CD4-positive, alpha-beta T cell treated with Interleukin-17A for 1 hour (primary cell): ENCODE data around the gene INPP5D.
A peak's percentile ranks its signal among the peaks of the same experiment; 100 is the strongest.
"Not testable (repeated sequence)": the region's sequence is repeated elsewhere in the genome, so short reads cannot be mapped to it uniquely, and the experiment has no call there.

Experiments
- DNase-seq: peaks from one replicate; pipeline ENCODE4 v3.0.0-alpha.2; 2020

INPP5D gene

DNA sequence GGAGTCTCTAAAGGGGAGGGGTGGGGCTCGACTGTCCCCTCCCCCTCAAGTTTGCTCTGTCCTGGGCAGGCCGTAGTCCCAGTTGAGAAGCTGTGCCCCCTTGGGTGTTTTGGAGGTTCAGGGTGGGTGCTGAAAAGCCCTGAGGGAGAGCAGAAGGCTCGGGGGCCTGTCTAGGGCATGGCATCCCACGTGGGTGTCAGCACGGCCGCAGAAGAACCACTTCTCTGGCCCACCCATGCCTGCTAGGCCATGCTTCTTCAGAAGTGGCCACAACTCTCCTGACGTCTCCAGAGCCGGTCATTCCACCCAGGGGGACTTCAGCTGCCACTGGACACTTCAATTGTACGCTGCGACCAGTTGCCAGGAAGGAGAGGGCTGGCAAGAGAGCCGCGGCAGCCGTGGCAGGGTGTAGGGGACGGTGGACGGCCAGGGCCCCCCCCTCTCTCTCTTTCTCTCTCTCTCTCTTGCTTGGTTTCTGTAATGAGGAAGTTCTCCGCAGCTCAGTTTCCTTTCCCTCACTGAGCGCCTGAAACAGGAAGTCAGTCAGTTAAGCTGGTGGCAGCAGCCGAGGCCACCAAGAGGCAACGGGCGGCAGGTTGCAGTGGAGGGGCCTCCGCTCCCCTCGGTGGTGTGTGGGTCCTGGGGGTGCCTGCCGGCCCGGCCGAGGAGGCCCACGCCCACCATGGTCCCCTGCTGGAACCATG is at the start of gene INPP5D:
Gene INPP5D, plus strand, starts transcription at position 546 of the 704 bp plus-strand sequence. Its CDS starts 137 bp downstream, at position 683.
- DNase-seq = peak; percentile 86

DNA sequence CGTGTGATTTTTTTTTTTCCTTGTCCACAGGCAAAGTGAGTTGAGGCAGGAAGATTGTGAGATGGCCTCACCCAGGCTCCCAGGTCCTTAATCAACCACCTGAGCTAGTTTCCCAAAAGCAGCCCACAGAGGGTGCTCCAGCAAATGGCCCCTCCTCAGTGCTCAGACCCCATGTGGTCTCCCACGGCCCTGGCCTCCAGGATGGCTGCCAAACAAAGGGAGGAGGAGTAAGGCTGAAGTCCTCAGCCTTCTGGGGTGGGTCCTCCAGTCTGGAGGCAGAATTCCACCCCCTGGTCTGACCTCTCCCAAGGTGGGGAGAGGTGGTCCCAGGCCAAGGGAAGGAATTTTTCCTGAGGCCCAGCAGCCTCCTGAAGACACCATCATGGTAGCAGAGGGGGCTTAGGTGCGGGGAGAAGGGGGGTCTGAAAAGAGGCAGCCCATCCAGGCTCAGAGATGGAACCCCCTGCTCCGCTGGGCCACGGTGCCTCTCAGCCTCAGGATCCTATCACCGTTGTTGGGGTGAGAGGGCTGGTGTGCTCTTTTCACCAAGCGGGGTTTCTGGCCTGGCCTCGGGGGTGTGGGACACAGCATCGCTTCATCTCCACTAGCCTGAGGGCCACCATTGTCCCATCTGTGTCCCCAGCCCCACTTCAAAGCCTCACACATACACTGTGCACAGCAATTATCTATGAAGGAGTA is 49.4 kb upstream of the INPP5D start:
- DNase-seq = no peak

DNA sequence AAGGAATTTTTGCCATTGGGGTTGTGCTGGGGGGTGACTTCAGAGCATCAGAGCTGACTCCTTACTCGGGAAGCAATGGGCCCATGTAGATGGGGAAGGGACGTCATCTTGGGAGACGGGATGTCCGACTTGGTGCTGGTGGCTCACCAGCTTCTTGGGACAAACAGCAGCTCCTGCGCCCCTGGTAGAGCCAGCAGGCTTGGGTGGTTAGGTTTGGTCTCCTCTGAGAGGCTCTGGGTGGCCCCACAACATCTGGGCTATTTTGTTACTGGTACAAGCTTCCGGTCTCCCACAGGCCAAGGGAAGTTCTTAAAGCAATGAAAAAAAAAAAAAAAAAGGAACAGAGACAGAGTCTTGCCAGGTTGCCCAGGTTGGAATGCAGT is 48.9 kb upstream of the INPP5D start:
- no peak for DNase-seq

DNA sequence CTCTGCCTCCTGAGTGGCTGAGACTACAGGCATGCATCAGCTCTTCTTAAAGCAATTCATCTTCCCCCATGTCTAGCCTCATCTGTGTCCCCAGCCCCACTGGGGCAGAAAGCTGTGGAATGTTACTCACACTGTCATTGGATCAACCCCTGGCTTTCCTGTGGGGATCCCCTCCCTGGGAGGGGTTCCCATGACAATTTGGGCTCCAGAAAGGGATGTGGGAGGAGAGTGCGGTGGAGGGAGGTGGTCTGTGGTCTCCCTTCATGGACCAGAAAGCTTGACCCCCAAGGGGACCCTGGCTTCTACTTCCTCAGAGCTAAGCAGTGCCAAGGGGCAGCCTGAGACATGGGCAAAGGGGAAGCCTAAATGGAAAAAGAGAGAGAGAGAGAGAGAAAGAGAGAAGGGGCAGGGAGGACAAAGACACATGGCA is 48.4 kb upstream of the INPP5D start:
- DNase-seq = no peak

DNA sequence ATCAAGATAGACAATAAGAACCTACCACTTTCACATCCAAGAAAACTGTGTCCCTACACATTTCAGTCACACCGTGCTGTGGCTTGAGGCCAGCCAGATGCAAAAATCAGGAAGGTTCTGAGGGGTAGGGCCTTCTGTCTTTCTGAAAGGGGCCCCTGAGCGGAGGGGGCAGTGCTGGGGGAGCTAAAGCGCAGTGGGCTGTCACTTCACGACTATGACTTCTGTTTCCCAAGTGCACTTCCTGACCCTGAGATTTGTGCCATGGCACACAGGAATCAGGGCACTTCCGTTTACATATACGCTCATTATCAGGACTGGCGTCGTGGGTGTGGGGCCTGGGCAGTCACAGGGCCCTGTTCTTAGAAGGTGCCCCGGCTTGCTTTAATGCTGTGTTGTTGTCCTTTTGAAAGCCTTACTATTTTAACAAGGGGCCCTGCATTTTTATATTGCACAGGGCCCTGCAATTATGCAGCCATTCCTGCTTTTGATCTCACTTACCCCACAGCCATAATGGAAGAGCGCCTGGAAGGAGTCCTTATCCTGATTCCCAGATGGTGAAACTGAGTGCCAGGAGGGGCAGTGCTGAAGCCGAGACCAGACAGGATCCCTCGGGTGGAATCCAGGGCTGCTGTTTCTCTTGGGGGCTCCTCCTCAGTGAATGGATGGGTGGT is 47.7 kb upstream of the INPP5D start:
- DNase-seq = no peak

DNA sequence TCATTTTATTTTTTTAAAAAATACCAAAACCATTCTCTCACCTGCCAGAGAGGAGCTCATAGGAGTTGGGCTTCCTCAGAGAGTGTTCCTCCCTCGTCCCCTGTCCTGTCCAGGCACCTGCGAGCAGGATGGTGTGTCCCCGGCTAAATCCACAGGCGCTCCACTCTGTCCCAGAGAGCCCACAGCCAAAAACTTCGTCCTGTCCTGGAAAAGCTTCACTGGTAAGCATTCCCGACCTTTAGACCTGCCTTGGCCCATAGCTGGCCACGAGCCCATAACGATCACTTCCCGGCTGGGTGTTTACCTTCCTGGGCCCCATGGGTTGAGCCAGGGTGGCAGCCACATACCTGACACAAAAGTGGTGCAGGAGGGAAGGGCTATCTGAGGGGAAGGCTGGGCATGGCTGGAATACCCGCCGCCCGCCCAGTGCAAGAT is 47.1 kb upstream of the INPP5D start, which contains the start of gene NGEF:
Gene NGEF, minus strand, starts transcription at position 230 of the 435 bp plus-strand sequence. CDS start 38,366 bp downstream, outside the sequence.
- DNase-seq = no peak

DNA sequence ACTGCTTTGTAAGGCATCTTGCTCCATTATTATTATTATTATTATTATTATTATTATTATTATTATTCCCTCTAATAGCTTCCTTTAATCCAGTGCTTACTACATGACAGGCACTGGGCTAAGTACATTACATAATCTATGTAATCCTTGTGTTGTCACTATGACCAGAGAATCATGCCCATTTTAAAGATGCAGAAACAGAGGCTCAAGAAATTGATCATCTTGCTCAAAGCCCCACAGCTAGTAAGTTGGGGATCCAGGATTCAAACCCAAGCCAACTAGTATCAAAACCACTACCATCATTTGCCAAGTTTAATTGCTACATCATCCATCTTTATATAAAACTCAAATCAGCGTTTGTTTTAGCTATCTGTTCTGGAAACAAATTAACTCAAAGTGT is 46.5 kb upstream of the INPP5D start:
- no peak for DNase-seq

DNA sequence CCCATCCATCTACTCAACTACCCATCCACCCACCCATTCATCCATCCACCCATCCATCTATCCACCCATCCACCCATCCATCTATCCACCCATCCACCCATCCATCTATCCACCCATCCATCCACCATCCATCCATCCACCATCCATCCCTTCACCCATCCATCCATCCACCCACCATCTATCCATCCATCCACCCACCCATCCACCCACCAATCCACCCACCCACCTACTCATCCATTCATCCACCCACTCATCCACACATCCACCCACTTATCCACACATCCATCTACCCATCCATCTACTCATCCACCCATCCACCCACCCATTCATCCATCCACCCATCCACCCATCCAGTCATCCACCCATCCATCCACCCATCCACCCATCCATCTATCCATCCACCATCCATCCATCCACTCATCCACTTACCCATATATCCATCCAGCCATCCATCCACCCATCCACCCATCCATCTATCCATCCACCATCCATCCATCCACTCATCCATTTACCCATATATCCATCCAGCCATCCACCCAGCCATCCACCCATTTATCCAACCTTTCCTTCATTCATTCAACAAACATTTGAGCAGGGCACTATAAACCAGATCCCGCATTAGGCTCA is 45.0 kb upstream of the INPP5D start:
- DNase-seq = no peak

DNA sequence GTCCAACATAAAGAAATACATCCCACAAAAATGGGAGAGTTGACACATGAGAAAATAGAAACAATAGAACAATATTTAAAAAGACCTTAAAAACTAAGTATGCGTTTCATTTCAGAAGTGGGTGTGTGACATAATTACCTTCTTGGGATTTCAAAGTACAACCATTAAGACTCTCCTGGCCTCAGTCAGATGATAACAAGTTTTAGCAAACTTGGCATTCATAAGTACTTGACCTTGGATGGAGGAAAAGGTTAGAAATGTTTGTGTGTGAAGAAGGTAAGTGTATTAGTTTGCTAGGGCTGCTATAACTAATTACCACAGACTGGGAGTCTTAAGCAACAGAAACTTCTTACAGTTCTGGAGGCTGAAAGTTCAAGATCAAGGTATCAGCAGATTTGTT is 42.2 kb upstream of the INPP5D start:
- no peak for DNase-seq

DNA sequence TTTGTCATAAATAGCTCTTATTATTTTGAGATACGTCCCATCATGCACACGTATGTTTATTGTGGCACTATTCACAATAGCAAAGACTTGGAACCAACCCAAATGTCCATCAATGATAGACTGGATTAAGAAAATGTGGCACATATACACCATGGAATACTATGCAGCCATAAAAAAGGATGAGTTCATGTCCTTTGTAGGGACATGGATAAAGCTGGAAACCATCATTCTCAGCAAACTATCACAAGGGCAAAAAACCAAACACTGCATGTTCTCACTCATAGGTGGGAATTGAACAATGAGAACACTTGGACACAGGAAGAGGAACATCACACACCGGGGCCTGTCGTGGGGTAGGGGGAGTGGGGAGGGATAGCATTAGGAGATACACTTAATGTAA is 40.5 kb upstream of the INPP5D start:
- DNase-seq = not testable (repeated sequence)

DNA sequence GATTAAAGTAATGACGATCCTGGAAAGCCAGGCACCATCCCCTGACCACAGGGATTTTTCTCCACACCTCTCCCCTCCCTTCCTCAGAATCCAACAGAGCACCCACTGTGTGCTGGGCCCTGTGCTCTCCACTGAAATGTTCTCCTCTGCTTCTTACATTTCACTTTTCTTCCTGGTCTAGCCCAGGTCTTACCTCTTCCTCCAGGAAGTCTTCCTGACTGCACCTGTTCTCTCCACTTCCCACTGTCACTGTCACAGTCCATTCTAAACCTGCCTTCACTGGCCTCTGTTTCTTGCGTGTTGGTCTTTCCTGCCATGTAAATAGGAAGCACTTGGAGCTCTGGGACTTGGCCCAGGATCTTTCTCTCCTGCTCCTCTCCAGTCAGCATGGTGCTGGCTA is 39.7 kb upstream of the INPP5D start:
- DNase-seq = no peak

DNA sequence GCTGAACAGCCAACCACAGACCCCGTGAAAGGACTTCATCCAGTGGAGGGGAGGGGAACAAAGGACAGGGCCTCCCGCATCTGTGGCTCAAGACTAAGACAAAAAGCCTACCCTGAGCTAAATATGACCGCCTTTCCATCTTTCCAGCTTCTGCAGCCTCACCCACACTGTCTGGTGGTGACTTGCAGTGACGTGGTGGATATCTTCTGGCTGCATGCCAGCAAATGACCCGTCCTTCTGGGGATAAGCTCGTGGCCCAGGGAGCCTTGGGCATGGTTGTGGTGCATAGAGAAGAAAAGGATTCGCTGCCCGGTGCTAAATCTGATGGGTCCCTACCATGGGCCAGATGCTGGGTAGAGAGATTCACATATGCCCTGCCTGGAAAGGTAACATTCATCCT is 38.4 kb upstream of the INPP5D start:
- DNase-seq = no peak

DNA sequence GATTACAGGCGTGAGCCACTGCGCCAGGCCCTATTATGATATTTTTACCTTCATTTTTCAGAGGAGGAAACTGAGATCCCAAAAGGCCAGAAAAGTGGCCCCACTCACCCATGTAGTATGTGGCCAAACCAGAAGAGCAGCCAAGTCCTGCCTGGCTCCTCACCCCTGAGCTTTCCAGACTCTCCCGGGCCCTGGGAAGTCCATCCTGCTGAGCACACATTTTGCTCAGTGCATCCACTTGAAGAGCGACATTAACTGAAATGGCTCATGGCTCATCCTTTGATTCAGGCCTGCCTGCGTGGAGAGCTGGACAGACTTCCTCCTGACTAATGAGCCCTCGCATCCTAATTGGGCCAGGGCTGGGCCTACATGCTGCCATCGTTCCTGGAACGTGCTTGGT is 37.6 kb upstream of the INPP5D start:
- DNase-seq = no peak

DNA sequence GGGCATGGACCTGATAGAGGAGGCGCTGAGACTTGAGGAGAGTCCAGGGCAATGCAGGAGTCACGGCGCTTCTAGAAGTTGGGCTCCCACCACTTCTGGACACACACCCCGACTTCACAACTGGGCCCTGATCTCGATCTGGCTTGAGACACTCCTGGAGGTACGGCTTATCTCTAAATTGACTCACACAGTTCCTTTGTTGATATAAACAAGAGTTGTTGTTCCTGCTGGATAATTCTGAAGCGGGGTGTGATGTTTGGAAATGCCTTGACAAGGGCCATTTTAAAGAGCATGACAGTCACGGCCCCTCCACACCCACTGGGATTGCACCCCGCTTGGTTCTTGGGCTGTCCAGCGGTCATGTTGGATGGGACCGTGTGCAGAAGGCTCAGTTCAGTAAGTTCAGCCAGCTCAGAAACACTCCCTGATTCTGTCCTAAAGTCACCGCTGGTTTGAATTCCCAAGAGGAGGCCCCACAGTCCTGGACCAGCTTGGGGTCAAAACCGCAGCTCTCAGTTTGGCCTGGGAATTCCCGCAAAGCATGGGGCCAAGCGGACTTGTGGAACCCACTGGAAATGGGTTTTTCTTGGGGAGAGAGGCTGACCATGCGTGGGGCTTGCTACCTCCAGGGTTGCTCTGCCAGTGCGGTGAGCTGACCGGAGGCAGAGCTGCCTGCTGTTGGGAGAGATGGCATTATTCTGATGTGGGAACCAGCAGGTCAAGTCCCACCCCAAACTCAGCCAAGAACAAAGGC is 37.0 kb upstream of the INPP5D start:
- no peak for DNase-seq

DNA sequence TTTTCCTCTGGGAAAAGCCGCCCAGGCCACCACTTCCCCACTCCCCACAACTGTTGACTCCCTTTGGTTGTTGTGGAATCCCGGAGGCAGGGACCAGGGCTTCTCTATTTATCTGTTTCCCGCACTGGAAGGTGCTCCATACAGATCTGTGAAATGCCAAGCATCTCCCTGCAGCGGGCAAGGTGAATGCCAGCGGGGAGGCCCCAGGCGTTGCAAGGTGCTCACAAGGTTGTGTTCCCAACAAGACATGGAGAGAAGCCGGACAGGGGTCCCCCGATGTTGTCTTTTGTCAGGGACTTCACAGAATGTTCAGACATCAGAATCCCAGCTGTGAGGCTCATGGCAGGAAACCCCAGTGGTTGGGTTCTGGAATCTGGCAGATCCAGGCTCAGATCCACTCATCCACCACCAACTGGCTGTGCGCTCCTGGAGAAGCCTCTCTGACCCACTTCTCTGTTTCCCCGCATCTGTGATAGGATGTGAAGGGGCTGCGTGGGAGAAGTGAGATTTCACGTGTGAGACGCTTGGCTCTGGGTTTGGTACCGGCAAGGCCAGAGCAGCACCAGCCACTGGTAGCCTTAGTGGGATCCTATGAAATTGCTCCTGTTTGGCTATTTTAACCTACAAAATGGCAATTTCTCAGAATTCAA is 36.3 kb upstream of the INPP5D start:
- no peak for DNase-seq

DNA sequence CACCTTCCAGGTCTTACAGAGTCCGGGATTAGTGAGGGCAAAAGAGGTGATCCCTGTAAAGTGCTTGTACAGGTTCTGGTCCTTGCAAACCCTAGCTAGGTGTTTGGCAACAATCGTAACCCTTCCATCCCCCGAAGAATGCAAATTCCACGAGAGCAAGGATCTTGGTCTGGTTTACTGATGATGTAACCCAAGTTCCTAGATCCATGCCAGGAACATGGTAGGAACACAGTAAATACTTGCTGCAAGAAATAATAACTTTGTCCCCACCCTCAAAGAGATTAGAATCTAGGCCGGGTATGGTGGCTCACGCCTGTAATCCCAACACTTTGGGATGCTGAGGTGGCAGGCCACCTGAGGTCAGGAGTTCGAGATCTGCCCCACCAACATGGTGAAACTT is 34.4 kb upstream of the INPP5D start:
- no peak for DNase-seq

DNA sequence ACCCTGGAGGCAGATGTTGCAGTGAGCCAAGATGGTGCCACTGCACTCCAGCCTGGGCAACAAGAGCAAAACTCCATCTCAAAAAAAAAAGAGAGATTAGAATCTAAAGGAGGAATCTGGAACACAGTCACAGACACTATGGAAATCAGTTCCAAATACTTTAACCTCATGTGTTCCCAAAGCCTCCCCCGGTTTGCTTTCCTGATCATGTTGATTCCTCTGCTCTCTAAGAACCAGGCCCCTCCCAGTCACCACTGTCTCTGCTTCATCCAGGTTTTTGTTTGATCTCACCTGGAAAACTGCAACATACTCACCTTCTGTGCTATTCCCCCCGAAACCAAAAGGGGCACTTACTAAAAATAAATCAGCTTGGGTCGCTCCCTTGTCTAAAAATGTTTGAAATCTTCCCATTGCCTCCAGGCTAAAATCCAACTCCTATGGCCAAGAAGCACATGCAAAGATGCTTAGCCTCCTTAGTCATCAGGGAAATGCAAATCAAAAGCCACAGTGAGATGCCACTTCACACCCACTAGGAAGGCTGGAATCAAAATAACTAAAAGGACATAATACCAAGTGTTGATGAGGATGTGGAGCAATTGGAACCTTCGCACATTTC is 33.8 kb upstream of the INPP5D start:
- DNase-seq = no peak

DNA sequence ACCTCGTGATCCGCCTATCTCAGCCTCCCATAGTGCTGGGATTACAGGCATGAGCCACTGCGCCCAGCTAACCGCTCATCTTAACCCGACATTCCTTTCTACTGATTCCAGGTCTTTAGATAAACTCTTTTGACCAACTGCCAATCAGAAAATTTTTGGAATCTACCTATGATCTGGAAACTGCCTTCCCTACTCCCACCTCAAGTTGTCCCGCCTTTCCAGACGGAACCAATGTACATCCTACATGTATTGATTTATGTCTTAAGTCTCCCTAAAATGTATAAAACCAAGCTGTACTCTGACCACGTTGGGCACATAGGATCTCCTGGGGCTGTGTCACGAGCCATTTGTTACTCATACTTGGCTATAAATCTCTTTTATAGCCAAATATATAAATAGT is 30.8 kb upstream of the INPP5D start:
- DNase-seq = no peak

DNA sequence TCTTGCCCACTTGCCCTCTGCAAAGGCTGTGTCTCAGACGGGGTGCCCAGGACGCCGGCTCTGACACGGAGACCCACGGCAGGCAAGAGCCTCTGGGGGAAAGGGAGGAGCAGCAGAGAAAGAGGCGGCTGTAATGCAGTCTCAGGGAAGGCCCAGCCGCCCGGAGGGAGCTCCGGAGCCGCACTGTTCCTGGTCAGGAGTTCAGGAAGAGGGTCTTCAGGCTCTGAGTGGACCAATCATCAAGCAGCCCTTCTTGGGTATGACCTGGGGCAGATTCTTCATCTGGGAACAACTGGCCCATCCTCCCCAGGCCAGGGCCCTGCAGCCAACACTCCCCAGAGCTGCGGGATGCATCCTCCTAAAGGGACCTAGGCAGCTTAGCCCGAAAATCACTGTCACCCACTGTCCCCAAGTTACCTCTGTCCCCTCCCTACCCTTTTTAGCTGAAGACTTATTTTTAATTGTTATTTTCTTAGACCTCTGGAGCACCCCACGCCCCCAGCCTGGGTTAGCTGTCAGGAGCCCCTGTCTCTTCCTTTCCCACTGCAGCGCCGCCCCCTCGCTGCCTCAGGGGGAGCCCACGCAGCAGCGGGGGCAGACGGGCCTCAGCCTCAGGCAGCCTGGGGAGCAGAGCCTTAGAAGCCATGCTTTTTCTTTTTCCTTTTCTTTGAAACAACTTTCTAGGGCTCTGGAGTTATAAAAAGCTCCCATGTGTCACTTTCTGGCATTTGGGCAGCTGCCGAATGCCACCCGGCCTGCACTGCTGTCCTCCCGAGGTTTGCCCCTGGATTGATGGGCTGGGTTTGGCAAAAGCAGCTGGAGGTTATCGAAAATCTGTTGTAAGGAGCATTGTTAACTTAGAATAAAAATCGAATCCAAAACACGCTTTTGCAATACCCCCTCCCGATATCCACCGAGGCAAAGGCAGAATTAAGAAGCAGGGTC is 28.3 kb upstream of the INPP5D start:
- DNase-seq = no peak

DNA sequence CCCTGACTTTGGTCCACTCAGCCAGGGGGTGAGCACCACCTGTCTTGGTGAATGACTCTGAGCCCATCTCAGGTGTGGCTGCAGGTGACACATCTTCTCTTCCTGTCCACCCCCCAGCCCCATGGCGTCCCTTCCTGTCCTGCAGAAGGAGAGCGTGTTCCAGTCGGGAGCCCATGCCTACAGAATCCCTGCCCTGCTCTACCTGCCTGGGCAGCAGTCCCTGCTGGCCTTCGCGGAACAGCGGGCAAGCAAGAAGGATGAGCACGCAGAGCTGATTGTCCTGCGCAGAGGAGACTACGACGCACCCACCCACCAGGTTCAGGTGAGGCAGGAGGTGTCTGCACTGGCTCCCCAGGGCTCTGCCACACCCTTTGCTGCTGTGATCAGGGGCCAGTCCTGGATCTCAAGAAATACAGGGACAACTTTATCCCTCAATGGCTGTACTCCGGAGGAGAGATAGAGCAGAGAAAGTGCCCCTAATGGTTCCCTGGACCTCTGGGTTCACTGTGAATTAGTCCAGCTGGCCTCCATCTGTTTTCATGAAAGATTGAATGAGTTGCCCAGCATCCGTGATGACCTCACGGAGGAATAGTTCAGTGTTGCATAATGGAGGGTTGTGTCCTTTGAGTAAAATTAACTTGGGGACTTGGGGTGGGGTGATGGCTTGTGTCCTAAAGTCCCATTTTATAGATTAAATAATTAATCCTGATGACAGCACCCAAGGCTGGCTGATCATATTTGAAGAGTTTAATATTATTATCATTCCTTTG is 27.4 kb upstream of the INPP5D start, which contains the start of gene NEU2:
Gene NEU2, plus strand, starts transcription at position 122 of the 770 bp plus-strand sequence. Its CDS starts 0 bp downstream, at position 122.
- no peak for DNase-seq
